Neuronal stem cell (in vitro differentiated cells): Measurements from ENCODE around the gene SLC23A3.

ENCODE experiments used
- DNase-seq: peaks from one replicate; pipeline ENCODE4 v3.0.0-alpha.2; 2013; ENCODE audit warnings: low spot score
- H2AFZ ChIP-seq: one replicate; pipeline ENCODE4 v1.6.1; 2013; ENCODE audit warnings: mild to moderate bottlenecking, low read length, inconsistent platforms
- H2AK5ac ChIP-seq: 2 replicates; pipeline ENCODE4 v1.6.1; 2013; ENCODE audit warnings: low read depth, mild to moderate bottlenecking, inconsistent platforms, low read length, moderate library complexity, mixed read lengths
- H2BK120ac ChIP-seq: 2 replicates; pipeline ENCODE4 v1.6.1; 2013; ENCODE audit warnings: low read depth, mild to moderate bottlenecking, inconsistent platforms, low read length, moderate library complexity, mixed read lengths
- H2BK12ac ChIP-seq: one replicate; pipeline ENCODE4 v1.6.1; 2013; ENCODE audit warnings: low read length, inconsistent platforms
- H2BK15ac ChIP-seq: 2 replicates; pipeline ENCODE4 v1.6.1; 2013; ENCODE audit warnings: mild to moderate bottlenecking, low read length, inconsistent platforms, mixed read lengths
- H2BK5ac ChIP-seq: one replicate; pipeline ENCODE4 v1.6.1; 2013; ENCODE audit warnings: inconsistent platforms, mild to moderate bottlenecking, low read length, moderate library complexity
- H3K14ac ChIP-seq: one replicate; pipeline ENCODE4 v1.6.1; 2013; ENCODE audit warnings: low read length, inconsistent platforms
- H3K18ac ChIP-seq: 2 replicates; pipeline ENCODE4 v1.6.1; 2013; ENCODE audit warnings: low read length, inconsistent platforms
- H3K23ac ChIP-seq: 2 replicates; pipeline ENCODE4 v1.6.1; 2013; ENCODE audit warnings: low read depth, mild to moderate bottlenecking, mixed read lengths, low read length, inconsistent platforms; ENCODE audit not compliant: poor library complexity
- H3K27ac ChIP-seq: replicated peaks from 3 replicates; pipeline ENCODE4 v1.5.1; 2013; ENCODE audit warnings: low read length, inconsistent platforms
- H3K27me3 ChIP-seq, 3 experiments: 2 replicates each; pipeline ENCODE4 v1.6.1; 2013; ENCODE audit warnings: low read length in 3 of 3, mild to moderate bottlenecking in 2 of 3, inconsistent platforms in 1 of 3, low read depth in 1 of 3, mixed read lengths in 1 of 3, moderate library complexity in 1 of 3; ENCODE audit not compliant: control insufficient read depth in 3 of 3, insufficient read depth in 3 of 3
- H3K36me3 ChIP-seq, 2 donors: replicated peaks in 1 of 2; 2 replicates each; pipeline ENCODE4 v1.6.1; 2013; ENCODE audit warnings: low read length in 2 of 2; ENCODE audit not compliant: control insufficient read depth in 2 of 2, insufficient read depth in 2 of 2
- H3K4ac ChIP-seq: 2 replicates; pipeline ENCODE4 v1.6.1; 2013; ENCODE audit warnings: inconsistent platforms, mild to moderate bottlenecking, low read length, moderate library complexity
- H3K4me1 ChIP-seq, 2 donors: 1 replicate in 1 of 2; 2 replicates in 1 of 2; pipeline ENCODE4 v1.6.1; 2013; ENCODE audit warnings: low read length in 2 of 2, low read depth in 1 of 2; ENCODE audit not compliant: control insufficient read depth in 2 of 2, insufficient read depth in 1 of 2
- H3K4me2 ChIP-seq: one replicate; pipeline ENCODE4 v1.6.1; 2013; ENCODE audit warnings: mild to moderate bottlenecking, low read length, inconsistent platforms; ENCODE audit not compliant: insufficient read depth, poor library complexity, severe bottlenecking
- H3K4me3 ChIP-seq, 2 donors: 2 replicates each; pipeline ENCODE4 v1.5.1; 2013; ENCODE audit warnings: low read length in 2 of 2, mild to moderate bottlenecking in 2 of 2, inconsistent platforms in 1 of 2, moderate library complexity in 1 of 2
- H3K79me1 ChIP-seq: one replicate; pipeline ENCODE4 v1.6.1; 2013; ENCODE audit warnings: low read depth, mild to moderate bottlenecking, inconsistent platforms, low read length, moderate library complexity
- H3K9ac ChIP-seq: one replicate; pipeline ENCODE4 v1.6.1; 2013; ENCODE audit warnings: mild to moderate bottlenecking, low read depth, low read length, inconsistent platforms; ENCODE audit not compliant: poor library complexity
- H3K9me3 ChIP-seq, 2 donors: replicated peaks in 1 of 2; 2 replicates each; pipeline versions ENCODE3 to v1.6.1; 2013; ENCODE audit warnings: low read length in 2 of 2, mild to moderate bottlenecking in 2 of 2, inconsistent platforms in 1 of 2, low read depth in 1 of 2, mixed read lengths in 1 of 2, moderate library complexity in 1 of 2; ENCODE audit not compliant: control insufficient read depth in 2 of 2, insufficient read depth in 1 of 2
- H4K8ac ChIP-seq: one replicate; pipeline ENCODE4 v1.6.1; 2013; ENCODE audit warnings: low read depth, mild to moderate bottlenecking, inconsistent platforms, low read length, moderate library complexity
- H4K91ac ChIP-seq: one replicate; pipeline ENCODE4 v1.6.1; 2013; ENCODE audit warnings: low read length, low read depth, mild to moderate bottlenecking, inconsistent platforms; ENCODE audit not compliant: poor library complexity
- WGBS, 2 donors: extraction: QIAGEN DNeasy Blood & Tissue Kit; methylation state at CpG; one replicate each; pipeline ENCODE4 v1.1.7; 2013; ENCODE audit warnings: missing lambda C conversion rate in 2 of 2, mixed read lengths in 1 of 2; ENCODE audit not compliant: insufficient read length in 2 of 2, insufficient replicate concordance in 1 of 2; ENCODE audit errors: extremely low coverage in 2 of 2; 5-methylcytosine and 5-hydroxymethylcytosine counted together

Gene SLC23A3

GRCh38 chr2:219175928-219176817 lies 6.3 kb upstream of the SLC23A3 start:
- Histone ChIP-seq H3K4me2 (peak overlapping the region; percentile 86), H2BK15ac (peak overlapping the region; percentile 65), H2BK120ac (no peak overlapping the region), H3K4me3 (peak overlapping the region; percentile 86 to 89), H3K4ac (no peak overlapping the region), H3K27me3 (no peaks in the 10 kb centered on the region), H2BK5ac (peak overlapping the region; percentile 79), H2AFZ (peak overlapping the region; percentile 99), H2BK12ac (peak overlapping the region; percentile 49), H2AK5ac (peak overlapping the region; percentile 52), H3K14ac (peak overlapping the region; percentile 76), H3K4me1 (peaks cover 8 to 9% of the 10 kb centered on the region in 2 donors), H3K36me3 (peaks cover 24 to 54% of the 10 kb centered on the region in 2 donors), H3K18ac (peak overlapping the region; percentile 95), H3K23ac (peak overlapping the region; percentile 82), H3K9ac (peak overlapping the region; percentile 93), H3K79me1 (peaks cover 5% of the 10 kb centered on the region), H3K9me3 (no peaks in the 10 kb centered on the region), H4K91ac (no peak overlapping the region), H3K27ac (peak overlapping the region; percentile 83), H4K8ac (no peak overlapping the region)
- peak; percentile 59 for DNase-seq
- no CpG with 5 or more reads among the region's 45 CpGs for WGBS, 2 donors

GRCh38 chr2:219175486-219175885 lies 5.7 kb upstream of the SLC23A3 start:
- Histone ChIP-seq H3K4ac (no peak overlapping the region), H3K4me3 (peak overlapping the region in 1 of 2 donors; percentile 89), H4K8ac (no peak overlapping the region), H3K36me3 (peaks cover 17 to 48% of the 10 kb centered on the region in 2 donors), H3K4me1 (peaks cover 8 to 9% of the 10 kb centered on the region in 2 donors), H3K27me3 (no peaks in the 10 kb centered on the region), H2AK5ac (no peak overlapping the region), H2BK15ac (no peak overlapping the region), H3K4me2 (no peak overlapping the region), H2BK12ac (no peak overlapping the region), H3K79me1 (peaks cover 5% of the 10 kb centered on the region), H2BK5ac (no peak overlapping the region), H2BK120ac (no peak overlapping the region), H3K27ac (no peak overlapping the region), H3K9ac (no peak overlapping the region), H3K18ac (no peak overlapping the region), H3K9me3 (no peaks in the 10 kb centered on the region), H3K14ac (no peak overlapping the region), H2AFZ (no peak overlapping the region), H3K23ac (no peak overlapping the region), H4K91ac (no peak overlapping the region)
- DNase-seq, result no peak
- no CpG with 5 or more reads among the region's 7 CpGs for WGBS, 2 donors

- Histone ChIP-seq H4K91ac (no peak overlapping the region), H4K8ac (no peak overlapping the region), H2BK120ac (no peak overlapping the region), H2BK12ac (no peak overlapping the region), H2AFZ (no peak overlapping the region), H3K79me1 (peaks cover 5% of the 10 kb centered on the region), H2BK15ac (no peak overlapping the region), H3K4me2 (no peak overlapping the region), H3K36me3 (peaks cover 13 to 41% of the 10 kb centered on the region in 2 donors), H3K23ac (no peak overlapping the region), H3K9me3 (no peaks in the 10 kb centered on the region), H3K27ac (no peak overlapping the region), H2AK5ac (no peak overlapping the region), H3K4ac (no peak overlapping the region), H2BK5ac (no peak overlapping the region), H3K18ac (no peak overlapping the region), H3K27me3 (no peaks in the 10 kb centered on the region), H3K9ac (no peak overlapping the region), H3K4me3 (no peak overlapping the region), H3K14ac (no peak overlapping the region), H3K4me1 (peaks cover 8 to 9% of the 10 kb centered on the region in 2 donors)
- WGBS, 2 donors, result no CpG with 5 or more reads among the region's 7 CpGs
- no peak for DNase-seq
Observed at GRCh38 chr2:219174801-219175200, 5.0 kb upstream of the SLC23A3 start.

GRCh38 chr2:219174146-219174545 lies 4.3 kb upstream of the SLC23A3 start:
- Histone ChIP-seq H4K91ac (no peak overlapping the region), H3K4ac (no peak overlapping the region), H3K9ac (no peak overlapping the region), H3K14ac (no peak overlapping the region), H2BK120ac (no peak overlapping the region), H2AFZ (no peak overlapping the region), H2BK12ac (no peak overlapping the region), H3K27ac (no peak overlapping the region), H4K8ac (no peak overlapping the region), H3K4me3 (no peak overlapping the region), H3K9me3 (no peaks in the 10 kb centered on the region), H3K36me3 (peaks cover 11 to 36% of the 10 kb centered on the region in 2 donors), H3K27me3 (no peaks in the 10 kb centered on the region), H3K18ac (no peak overlapping the region), H2BK5ac (no peak overlapping the region), H3K79me1 (peaks cover 5% of the 10 kb centered on the region), H3K23ac (no peak overlapping the region), H2BK15ac (no peak overlapping the region), H2AK5ac (no peak overlapping the region), H3K4me1 (peaks cover 8 to 9% of the 10 kb centered on the region in 2 donors), H3K4me2 (no peak overlapping the region)
- no peak for DNase-seq
- no CpG with 5 or more reads among the region's 3 CpGs for WGBS, 2 donors
